Naive thymus-derived CD4-positive, alpha-beta T cell (primary cell): ENCODE results near the gene NOC4L. TPM values are rescaled to one million over a fixed set of nuclear protein-coding genes. Genes with fewer than 3 reads are reported as not detected.

Experiments used
- ATAC-seq: fragments of 150-1000 bp; cut with Tn5 transposase; 2 replicates; pipeline ENCODE4 v1.10.0; 2021; ENCODE audit warnings: mild to moderate bottlenecking, moderate library complexity
- CTCF ChIA-PET: fragments of 350-600 bp; sonication (Branson Sonifier 250); formaldehyde crosslinking; loops from one replicate; lab custom pipeline; 2021; ENCODE audit warnings: antibody characterized with exemption; lab: Charles Lee
- POLR2A ChIA-PET: fragments of 350-600 bp; sonication (Branson Sonifier 250); formaldehyde crosslinking; loops from one replicate; lab custom pipeline; 2021; ENCODE audit warnings: antibody characterized with exemption, inconsistent platforms; lab: Charles Lee
- DNase-seq, 9 donors: peaks; one replicate each; pipeline versions ENCODE4 v3.0.0 to v3.0.0-alpha.2; 2020 to 2022; ENCODE audit warnings: mixed read lengths in 1 of 9
- H3K27ac ChIP-seq: one replicate; pipeline ENCODE4 v1.7.0; 2013; ENCODE audit warnings: mild to moderate bottlenecking, low read depth, low read length, moderate library complexity
- H3K27me3 ChIP-seq, 2 donors: one replicate each; pipeline ENCODE4 v1.7.0; 2013; ENCODE audit warnings: low read length in 2 of 2, mild to moderate bottlenecking in 2 of 2, moderate library complexity in 2 of 2; ENCODE audit not compliant: control insufficient read depth in 2 of 2, insufficient read depth in 2 of 2
- H3K36me3 ChIP-seq, 3 experiments: 1 replicate in 2 of 3; 2 replicates in 1 of 3; pipeline ENCODE4 v1.7.0; 2013; ENCODE audit warnings: low read length in 3 of 3, mild to moderate bottlenecking in 3 of 3, moderate library complexity in 1 of 3; ENCODE audit not compliant: insufficient read depth in 3 of 3, control insufficient read depth in 2 of 3
- H3K4me1 ChIP-seq, 2 donors: one replicate each; pipeline ENCODE4 v1.7.0; 2013; ENCODE audit warnings: low read length in 2 of 2, mild to moderate bottlenecking in 2 of 2, moderate library complexity in 1 of 2; ENCODE audit not compliant: control insufficient read depth in 2 of 2, insufficient read depth in 2 of 2
- H3K4me3 ChIP-seq: 2 replicates; pipeline ENCODE4 v1.7.0; 2013; ENCODE audit warnings: mild to moderate bottlenecking, low read length
- H3K9me3 ChIP-seq, 3 experiments: 1 replicate in 2 of 3; 2 replicates in 1 of 3; pipeline ENCODE4 v1.7.0; 2013; ENCODE audit warnings: low read length in 3 of 3; ENCODE audit not compliant: control insufficient read depth in 2 of 3
- H3K27ac Mint-ChIP-seq, 9 donors: one replicate each; pipeline ENCODE4 v1.8.0; 2020 to 2022; ENCODE audit warnings: mixed read lengths in 9 of 9, mild to moderate bottlenecking in 8 of 9, moderate library complexity in 5 of 9, inconsistent platforms in 2 of 9
- H3K27me3 Mint-ChIP-seq, 5 donors: one replicate each; pipeline ENCODE4 v1.8.0; 2021 to 2022; ENCODE audit warnings: mixed read lengths in 5 of 5, mild to moderate bottlenecking in 1 of 5
- H3K36me3 Mint-ChIP-seq, 5 donors: one replicate each; pipeline ENCODE4 v1.8.0; 2020 to 2022; ENCODE audit warnings: mixed read lengths in 5 of 5, mild to moderate bottlenecking in 3 of 5, inconsistent platforms in 1 of 5
- H3K4me1 Mint-ChIP-seq, 7 donors: one replicate each; pipeline ENCODE4 v1.8.0; 2020 to 2022; ENCODE audit warnings: mixed read lengths in 7 of 7, mild to moderate bottlenecking in 3 of 7, inconsistent platforms in 1 of 7
- H3K4me3 Mint-ChIP-seq, 10 donors: one replicate each; pipeline ENCODE4 v1.8.0; 2020 to 2022; ENCODE audit warnings: mild to moderate bottlenecking in 10 of 10, mixed read lengths in 10 of 10, moderate library complexity in 6 of 10, inconsistent platforms in 2 of 10
- H3K9me3 Mint-ChIP-seq, 11 donors: one replicate each; pipeline ENCODE4 v1.8.0; 2020 to 2022; ENCODE audit warnings: mixed read lengths in 11 of 11, mild to moderate bottlenecking in 4 of 11, inconsistent platforms in 1 of 11, moderate library complexity in 1 of 11
- intact Hi-C, 2 donors: fragments of 100-400 bp; cut with micrococcal nuclease; formaldehyde crosslinking; loops; one replicate each; pipeline ENCODE4 v1.15.1; 2023
- polyA plus RNA-seq, 2 donors: library from polyadenylated mRNA; unstranded; fragments of 300-500 nt; fragmentation: Illumina TruSeq; gene quantifications; one replicate each; pipeline ENCODE4 v1.2.3, GENCODE V29; 2021
- total RNA-seq, 6 experiments: library from RNA in 5 of 6; stranded (reverse) in 5 of 6; gene quantifications; 1 replicate in 5 of 6; 2 replicates in 1 of 6; pipeline ENCODE4 v1.2.3 and lab custom pipeline; 2021 to 2026

The NOC4L gene
- total and polyA plus RNA-seq, 7 experiments from 2014 or later: 16.9 to 29.0 (median 21.1) TPM

DNA sequence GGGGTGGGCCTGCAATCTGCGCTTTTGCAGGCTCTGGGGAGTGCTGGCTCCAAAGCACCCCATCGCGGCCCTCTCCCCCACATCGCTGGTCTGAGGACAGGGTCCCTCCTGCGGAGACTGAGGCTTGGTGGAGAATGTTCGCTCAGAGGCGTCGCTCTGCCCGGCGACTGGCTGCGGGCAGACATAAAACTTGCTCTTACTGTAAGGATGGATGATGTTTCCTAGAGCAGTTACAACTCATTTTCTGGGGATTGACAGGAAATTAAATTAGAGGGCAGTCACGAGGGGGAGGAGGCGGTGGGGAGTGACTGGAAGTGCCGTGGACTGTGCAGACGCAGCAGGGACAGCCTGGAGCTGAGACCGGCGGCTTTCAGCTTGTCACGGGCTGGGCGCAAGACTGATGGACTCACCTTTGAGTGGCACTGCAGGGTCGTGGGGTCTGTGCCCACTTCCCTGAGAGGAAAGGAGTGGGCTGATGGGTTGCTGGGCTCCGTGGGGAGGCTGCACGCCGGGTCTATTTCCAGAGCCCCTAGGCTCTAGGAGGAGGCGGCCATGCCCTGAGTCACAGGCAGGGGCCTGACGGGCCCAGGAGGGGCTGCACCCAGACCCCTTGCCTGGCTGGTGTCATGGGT lies 32.8 kb downstream of the NOC4L start:
- H3K27ac Mint-ChIP-seq: peak overlapping the region in 2 of 9 donors; percentile 23 to 28
- H3K27me3 Mint-ChIP-seq: peaks cover 0 to 9% (median 0%) of the 10 kb centered on the region in 5 donors
- ATAC-seq: no peak
- Histone ChIP-seq H3K4me3 (no peak overlapping the region), H3K36me3 (no peaks in the 10 kb centered on the region), H3K4me1 (peaks cover 3 to 35% of the 10 kb centered on the region in 2 donors), H3K27ac (no peak overlapping the region), H3K9me3 (no peaks in the 10 kb centered on the region), H3K27me3 (no peaks in the 10 kb centered on the region)
- H3K9me3 Mint-ChIP-seq: peaks cover 0 to 2% (median 0%) of the 10 kb centered on the region in 11 donors
- DNase-seq: no peak
- H3K36me3 Mint-ChIP-seq: no peaks in the 10 kb centered on the region
- intact Hi-C loops: no loop called here
- H3K4me3 Mint-ChIP-seq: peak overlapping the region in 2 of 10 donors; percentile 33 to 48
- ChIA-PET POLR2A (interaction anchor here (1.1 to 3.4 kb wide), 3 partner anchors 8 to 12 kb away, joined by 4 to 43 read pairs (median 5); no protein-coding TSS in a partner anchor), CTCF (no interaction called here)
- peaks cover 19 to 57% (median 44%) of the 10 kb centered on the region in 7 donors for H3K4me1 Mint-ChIP-seq

DNA sequence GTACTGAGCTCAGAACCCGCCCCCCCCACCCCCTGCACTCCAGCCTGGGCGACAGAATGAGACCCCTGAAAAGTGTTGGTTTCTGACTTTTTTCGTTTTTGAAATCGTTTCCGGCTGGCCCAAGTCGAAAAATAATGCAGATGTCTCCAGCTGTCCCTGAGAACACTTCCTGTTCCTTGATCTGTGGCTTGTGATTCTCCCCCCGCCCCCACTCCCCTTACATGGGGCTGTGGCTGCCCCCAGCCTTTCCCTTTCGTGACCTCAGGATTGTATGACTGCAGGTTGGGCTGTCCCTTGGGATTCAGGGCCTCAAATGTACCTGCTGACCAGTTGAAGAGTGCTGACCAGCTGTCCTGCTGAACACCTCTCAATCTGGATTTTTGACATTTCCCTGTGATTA lies 34.1 kb downstream of the NOC4L start:
- Mint-ChIP-seq H3K4me3 (peak overlapping the region; percentile 80 to 95 (median 86)), H3K36me3 (peaks cover 0 to 9% (median 0%) of the 10 kb centered on the region in 5 donors), H3K27ac (peak overlapping the region; percentile 68 to 99 (median 94)), H3K9me3 (peaks cover 0 to 10% (median 4%) of the 10 kb centered on the region in 11 donors), H3K4me1 (peaks cover 21 to 60% (median 39%) of the 10 kb centered on the region in 7 donors), H3K27me3 (peaks cover 0 to 5% (median 0%) of the 10 kb centered on the region in 5 donors)
- ChIA-PET CTCF (interaction anchor here (0.6 to 1.3 kb wide), 2 partner anchors 20 to 41 kb away, joined by 3 to 6 read pairs; no protein-coding TSS in a partner anchor), POLR2A (interaction anchor here (0.6 to 3.4 kb wide), 4 partner anchors 11 to 195 kb away, joined by 3 to 43 read pairs (median 6); no protein-coding TSS in a partner anchor)
- Histone ChIP-seq H3K27ac (peak overlapping the region; percentile 53), H3K9me3 (peaks cover 0 to 8% (median 5%) of the 10 kb centered on the region in 3 experiments), H3K36me3 (no peaks in the 10 kb centered on the region), H3K4me3 (peak overlapping the region; percentile 56), H3K27me3 (no peaks in the 10 kb centered on the region), H3K4me1 (peaks cover 3 to 31% of the 10 kb centered on the region in 2 donors)
- no peak for ATAC-seq
- DNase-seq: no peak
- intact Hi-C loops: no loop called here

DNA sequence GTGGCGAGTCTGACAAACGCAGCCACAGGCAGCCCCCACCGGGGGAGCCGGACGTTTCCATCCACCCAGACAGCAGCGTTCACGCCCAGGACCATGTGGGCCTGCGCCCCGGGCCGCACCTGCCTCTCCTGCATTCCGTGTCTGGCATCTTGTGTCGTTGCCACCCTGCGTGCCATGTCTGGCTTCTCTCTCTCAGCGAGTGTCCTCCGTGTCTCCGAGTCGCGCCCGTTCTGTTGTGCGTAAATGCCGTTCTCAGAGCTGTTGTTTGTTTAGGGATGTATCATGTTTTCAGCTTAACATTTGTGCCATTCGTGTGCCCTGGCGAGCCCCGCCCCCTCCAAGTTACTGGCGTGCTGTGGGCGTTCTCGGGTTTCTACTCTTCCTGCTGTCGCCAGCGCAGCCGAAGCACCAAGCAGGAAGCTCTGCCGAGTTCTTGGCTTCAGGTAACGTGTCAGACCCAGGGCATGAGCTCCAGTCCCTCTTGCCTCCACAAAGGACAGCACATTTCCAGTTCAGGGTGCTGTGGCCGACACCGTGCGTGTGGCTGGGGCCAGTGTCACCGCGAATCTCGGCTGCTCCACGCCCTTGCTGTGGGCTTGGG lies 34.6 kb downstream of the NOC4L start:
- ATAC-seq: peak; percentile 74

DNA sequence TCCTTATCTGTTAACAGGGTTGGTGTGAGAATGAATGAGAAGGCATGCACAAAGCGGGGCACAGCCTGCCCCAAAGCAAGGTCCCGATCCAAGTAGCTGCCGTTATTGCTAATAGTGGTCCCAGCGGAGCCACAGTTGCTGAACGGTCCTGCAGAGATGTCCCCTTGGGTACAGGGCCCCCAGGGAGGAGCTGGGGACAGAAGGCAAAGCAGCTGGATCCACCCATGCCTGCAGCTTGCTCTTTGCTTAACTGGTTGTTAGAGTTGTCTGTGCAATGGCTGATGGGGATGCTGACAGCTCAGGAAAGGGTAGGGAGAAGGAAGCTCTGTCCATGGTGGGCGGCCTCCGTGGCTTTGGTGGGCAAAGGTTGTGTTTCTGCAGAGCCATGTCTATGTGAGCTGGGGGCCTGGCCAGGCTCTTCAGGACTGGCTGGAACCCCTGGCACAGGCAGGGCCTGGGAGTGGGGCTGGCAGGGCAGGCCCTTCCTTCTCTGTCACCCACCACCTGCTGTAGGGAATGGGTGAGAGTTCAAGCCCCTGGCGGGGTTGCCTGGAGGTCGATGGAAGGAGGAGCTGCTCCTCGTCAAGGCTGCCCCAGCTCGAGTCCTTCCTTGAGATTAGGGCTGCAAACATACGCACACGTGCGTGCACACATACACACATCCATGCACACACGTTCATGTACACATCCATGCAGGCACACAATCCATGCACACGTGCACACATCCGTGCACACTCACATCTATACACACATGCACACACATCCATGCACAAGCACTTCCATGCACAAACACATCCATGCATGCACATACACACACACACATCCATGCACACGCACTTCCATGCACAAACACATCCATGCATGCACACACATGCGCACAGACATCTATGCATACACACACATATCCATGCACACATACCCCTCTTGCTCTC lies 35.4 kb downstream of the NOC4L start:
- no peaks in the 10 kb centered on the region for H3K27me3 ChIP-seq
- H3K27ac Mint-ChIP-seq: peak overlapping the region; percentile 90 to 99 (median 94)
- peaks cover 0 to 15% (median 0%) of the 10 kb centered on the region in 5 donors for H3K36me3 Mint-ChIP-seq
- ATAC-seq (no peak), DNase-seq (no peak)
- peak overlapping the region; percentile 53 for H3K27ac ChIP-seq
- no peak overlapping the region for H3K4me3 ChIP-seq
- peaks cover 3 to 17% of the 10 kb centered on the region in 2 donors for H3K4me1 ChIP-seq
- POLR2A ChIA-PET: interaction anchor here (0.6 to 3.4 kb wide), 5 partner anchors 9 to 359 kb away, joined by 3 to 43 read pairs (median 4); no protein-coding TSS in a partner anchor
- peaks cover 0 to 15% (median 0%) of the 10 kb centered on the region in 5 donors for H3K27me3 Mint-ChIP-seq
- H3K36me3 ChIP-seq: no peaks in the 10 kb centered on the region
- CTCF ChIA-PET: interaction anchor here (1.0 to 1.3 kb wide), 2 partner anchors 24 to 39 kb away, joined by 4 to 6 read pairs; no protein-coding TSS in a partner anchor
- peaks cover 19 to 62% (median 38%) of the 10 kb centered on the region in 7 donors for H3K4me1 Mint-ChIP-seq
- peaks cover 0 to 21% (median 10%) of the 10 kb centered on the region in 11 donors for H3K9me3 Mint-ChIP-seq
- H3K9me3 ChIP-seq: peaks cover 0 to 16% (median 6%) of the 10 kb centered on the region in 3 experiments
- intact Hi-C loops: loop anchor here in 1 of 2 donors (1.0 kb wide), 1 partner anchor 10 kb away; no protein-coding TSS in a partner anchor
- H3K4me3 Mint-ChIP-seq: peak overlapping the region in 8 of 10 donors; percentile 85 to 95 (median 88)

More for the DNA sequence above, 34.6 kb downstream of the NOC4L start:
- Mint-ChIP-seq H3K9me3 (peaks cover 0 to 14% (median 6%) of the 10 kb centered on the region in 11 donors), H3K27me3 (peaks cover 0 to 9% (median 0%) of the 10 kb centered on the region in 5 donors), H3K4me3 (peak overlapping the region; percentile 80 to 95 (median 86)), H3K27ac (peak overlapping the region; percentile 90 to 99 (median 94)), H3K4me1 (peaks cover 21 to 61% (median 36%) of the 10 kb centered on the region in 7 donors), H3K36me3 (peaks cover 0 to 11% (median 0%) of the 10 kb centered on the region in 5 donors)
- Histone ChIP-seq H3K36me3 (no peaks in the 10 kb centered on the region), H3K4me3 (peak overlapping the region; percentile 56), H3K9me3 (peaks cover 0 to 10% (median 6%) of the 10 kb centered on the region in 3 experiments), H3K4me1 (peaks cover 3 to 25% of the 10 kb centered on the region in 2 donors), H3K27ac (peak overlapping the region; percentile 53), H3K27me3 (no peaks in the 10 kb centered on the region)
- POLR2A ChIA-PET: interaction anchor here (0.6 to 3.4 kb wide), 5 partner anchors 8 to 359 kb away, joined by 3 to 43 read pairs (median 4); no protein-coding TSS in a partner anchor
- CTCF ChIA-PET: interaction anchor here (0.6 to 1.3 kb wide), 3 partner anchors 19 to 40 kb away, joined by 3 to 6 read pairs (median 4); no protein-coding TSS in a partner anchor
- intact Hi-C loops: loop anchor here in 1 of 2 donors (1.0 kb wide), 1 partner anchor 10 kb away; no protein-coding TSS in a partner anchor
- DNase-seq: peak in 7 of 9 donors; percentile 60 to 77 (median 70)

DNA sequence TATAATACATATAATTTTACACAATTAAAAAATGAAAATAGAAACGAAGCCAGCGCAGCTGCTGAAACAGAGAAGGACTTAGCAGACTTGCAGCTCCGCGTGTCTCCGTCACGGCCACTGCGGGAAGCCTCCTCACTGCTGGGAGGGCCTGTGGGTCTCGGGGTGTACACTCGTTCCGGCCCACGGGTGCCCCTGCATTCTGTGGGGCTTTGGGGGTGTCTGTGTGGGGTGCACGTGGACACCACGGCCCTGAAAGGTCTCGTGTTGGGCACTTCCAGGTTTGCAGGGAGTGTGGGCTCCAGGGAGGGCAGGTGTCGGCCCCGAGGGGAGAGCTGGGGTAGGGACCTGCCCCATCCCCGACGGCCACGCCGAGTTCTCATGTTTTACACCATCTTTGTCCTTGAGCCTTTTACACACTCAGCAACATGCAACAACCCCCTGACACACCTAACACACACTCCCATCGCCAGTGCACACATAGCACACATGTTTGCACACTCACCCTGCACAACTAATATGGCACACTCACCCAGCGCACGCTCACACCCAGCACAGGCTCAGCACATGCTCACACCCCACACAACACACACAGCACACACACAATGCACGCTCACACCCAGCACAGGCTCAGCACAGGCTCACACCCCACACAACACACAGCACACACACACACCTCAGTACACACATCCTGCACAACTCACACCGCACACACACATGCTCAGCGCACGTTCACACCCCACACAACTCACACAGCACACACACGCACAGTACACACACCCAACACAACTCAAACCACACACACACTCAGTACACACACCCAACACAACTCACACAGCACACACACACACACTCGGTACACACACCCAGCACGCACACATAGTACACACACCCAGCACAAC lies 36.6 kb downstream of the NOC4L start:
- CTCF ChIA-PET: interaction anchor here (0.7 kb wide), 1 partner anchor 199 kb away, joined by 3 read pairs; no protein-coding TSS in a partner anchor
- POLR2A ChIA-PET: interaction anchor here (3.4 kb wide), 1 partner anchor 8 kb away, joined by 43 read pairs; no protein-coding TSS in a partner anchor

More for the DNA sequence above, 36.6 kb downstream of the NOC4L start:
- Histone ChIP-seq H3K27ac (no peak overlapping the region), H3K9me3 (peaks cover 0 to 16% (median 6%) of the 10 kb centered on the region in 3 experiments), H3K36me3 (no peaks in the 10 kb centered on the region), H3K4me1 (peaks cover 10 to 23% of the 10 kb centered on the region in 2 donors), H3K4me3 (no peak overlapping the region), H3K27me3 (no peaks in the 10 kb centered on the region)
- intact Hi-C loops: no loop called here
- Mint-ChIP-seq H3K27me3 (peaks cover 0 to 18% (median 0%) of the 10 kb centered on the region in 5 donors), H3K9me3 (peaks cover 0 to 31% (median 17%) of the 10 kb centered on the region in 11 donors), H3K4me1 (peaks cover 20 to 69% (median 44%) of the 10 kb centered on the region in 7 donors), H3K4me3 (peak overlapping the region in 2 of 10 donors; percentile 19 to 58), H3K27ac (peak overlapping the region in 2 of 9 donors; percentile 25 to 67), H3K36me3 (peaks cover 0 to 15% (median 6%) of the 10 kb centered on the region in 5 donors)
- DNase-seq (no peak), ATAC-seq (no peak)
